Left lung (tissue), 14 donors: ENCODE data around the gene HAND2. TPM values are rescaled to one million over a fixed set of nuclear protein-coding genes. Genes with fewer than 3 reads are reported as not detected.

Experiments used
- ATAC-seq: fragments of 200-7000 bp; cut with Tn5 transposase; one replicate; pipeline ENCODE4 v1.9.1; 2020; ENCODE audit warnings: moderate library complexity
- DNase-seq, 4 donors: peaks; one replicate each; pipeline ENCODE4 v3.0.0-alpha.2; 2013 to 2020
- H3K27ac ChIP-seq, 2 donors: fragments of 200-600 bp; sonication (generic) in 1 of 2; one replicate each; pipeline versions ENCODE4 v1.5.0 to v1.8.0; 2020 to 2021
- H3K27me3 ChIP-seq, 2 donors: fragments of 200-600 bp; sonication (generic) in 1 of 2; one replicate each; pipeline versions ENCODE4 v1.5.0 to v1.8.0; 2020 to 2021
- H3K36me3 ChIP-seq, 2 donors: fragments of 200-600 bp; sonication (generic) in 1 of 2; one replicate each; pipeline versions ENCODE4 v1.5.0 to v1.8.0; 2020 to 2021
- H3K4me1 ChIP-seq, 2 donors: fragments of 200-600 bp; one replicate each; pipeline ENCODE4 v1.8.0; 2021
- H3K4me3 ChIP-seq, 2 donors: fragments of 200-600 bp; sonication (generic) in 1 of 2; one replicate each; pipeline versions ENCODE4 v1.5.0 to v1.8.0; 2020 to 2021; ENCODE audit warnings: mild to moderate bottlenecking in 1 of 2
- H3K9me3 ChIP-seq, 2 donors: fragments of 200-600 bp; sonication (generic) in 1 of 2; one replicate each; pipeline versions ENCODE4 v1.5.0 to v1.8.0; 2020 to 2021
- intact Hi-C, 2 donors: fragments of 100-400 bp; cut with DNase I; formaldehyde crosslinking; loops; one replicate each; pipeline versions ENCODE4 v1.11.2 to v1.14.2; 2022
- long read RNA-seq, 12 donors: library from polyadenylated mRNA in 2 of 12; unstranded in 2 of 12; transcript quantifications; one replicate each; pipeline ENCODE4 v2.0.0 and lab custom pipeline, GENCODE V29; 2019 to 2026
- polyA plus RNA-seq, 6 donors: library from polyadenylated mRNA; unstranded; fragments of 120-200 nt; gene quantifications; one replicate each; pipeline ENCODE4 v1.2.1, GENCODE V29; 2013; ENCODE audit not compliant: insufficient read length in 6 of 6
- total RNA-seq, 2 donors: library from RNA; stranded (reverse); fragmentation: NEBNext Ultra II Directional; extraction: Animal tissue kit (Norgen Biotek cat#: 25700); gene quantifications; one replicate each; pipeline ENCODE4 v1.2.1, GENCODE V29; 2021
- TF ChIP-seq, protein P1 (sequence below), 2 donors: fragments of 200-600 bp; sonication (generic) in 1 of 2; IDR thresholded peaks; one replicate each; pipeline versions ENCODE4 v1.5.0 to v1.8.0; 2021; ENCODE audit warnings: antibody characterized with exemption in 2 of 2
- donor health status: DM: no; HTN: yes; CAD: no.
- donor health status: DM: no; HTN: no; CAD: no.

The HAND2 gene
- total RNA-seq (not detected), polyA plus RNA-seq (under 1 TPM in 5 of 6 donors, not detected in 1; 0.20 to 0.41 (median 0.20) TPM)
- long read RNA-seq, donor 1: 0 reads
- long read RNA-seq, donor 2, partial matches to known transcripts: 0 of 1 reads
- long read RNA-seq, donor 2, other reads (novel, unspliced or antisense): 0 of 1 reads
- long read RNA-seq, donor 3: 0 reads
- long read RNA-seq, donor 4: 0 reads
- long read RNA-seq, donor 5: 0 reads
- long read RNA-seq, donor 6: 0 reads
- long read RNA-seq, donor 7: 0 reads
- long read RNA-seq, donor 8: 0 reads
- long read RNA-seq, donor 9: 0 reads
- long read RNA-seq, donor 10: 0 reads
- long read RNA-seq, donor 11: 0 reads
- long read RNA-seq, donor 12, partial matches to known transcripts: 0 of 1 reads
- long read RNA-seq, donor 12, other reads (novel, unspliced or antisense): 0 of 1 reads

GRCh38 chr4:173529477-173530325 lies at the start of gene HAND2:
TSS of gene HAND2 (minus strand) at chr4:173530229. CDS start at chr4:173529289, 940 bp downstream.
- Histone ChIP-seq H3K27me3 (peaks cover 99 to 100% of the 10 kb centered on the region in 2 donors), H3K36me3 (no peaks in the 10 kb centered on the region), H3K9me3 (no peaks in the 10 kb centered on the region), H3K4me1 (peaks cover 7 to 18% of the 10 kb centered on the region in 2 donors), H3K27ac (no peak within 1 kb of the TSS), H3K4me3 (no peak within 1 kb of the TSS)
- TF ChIP-seq, protein P1, sequence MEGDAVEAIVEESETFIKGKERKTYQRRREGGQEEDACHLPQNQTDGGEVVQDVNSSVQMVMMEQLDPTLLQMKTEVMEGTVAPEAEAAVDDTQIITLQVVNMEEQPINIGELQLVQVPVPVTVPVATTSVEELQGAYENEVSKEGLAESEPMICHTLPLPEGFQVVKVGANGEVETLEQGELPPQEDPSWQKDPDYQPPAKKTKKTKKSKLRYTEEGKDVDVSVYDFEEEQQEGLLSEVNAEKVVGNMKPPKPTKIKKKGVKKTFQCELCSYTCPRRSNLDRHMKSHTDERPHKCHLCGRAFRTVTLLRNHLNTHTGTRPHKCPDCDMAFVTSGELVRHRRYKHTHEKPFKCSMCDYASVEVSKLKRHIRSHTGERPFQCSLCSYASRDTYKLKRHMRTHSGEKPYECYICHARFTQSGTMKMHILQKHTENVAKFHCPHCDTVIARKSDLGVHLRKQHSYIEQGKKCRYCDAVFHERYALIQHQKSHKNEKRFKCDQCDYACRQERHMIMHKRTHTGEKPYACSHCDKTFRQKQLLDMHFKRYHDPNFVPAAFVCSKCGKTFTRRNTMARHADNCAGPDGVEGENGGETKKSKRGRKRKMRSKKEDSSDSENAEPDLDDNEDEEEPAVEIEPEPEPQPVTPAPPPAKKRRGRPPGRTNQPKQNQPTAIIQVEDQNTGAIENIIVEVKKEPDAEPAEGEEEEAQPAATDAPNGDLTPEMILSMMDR (IDR thresholded peaks at IDR 0.05): no peak
- no peak for ATAC-seq
- DNase-seq: peak in 1 of 4 donors; percentile 70
- intact Hi-C loops: no loop called here

DNA sequence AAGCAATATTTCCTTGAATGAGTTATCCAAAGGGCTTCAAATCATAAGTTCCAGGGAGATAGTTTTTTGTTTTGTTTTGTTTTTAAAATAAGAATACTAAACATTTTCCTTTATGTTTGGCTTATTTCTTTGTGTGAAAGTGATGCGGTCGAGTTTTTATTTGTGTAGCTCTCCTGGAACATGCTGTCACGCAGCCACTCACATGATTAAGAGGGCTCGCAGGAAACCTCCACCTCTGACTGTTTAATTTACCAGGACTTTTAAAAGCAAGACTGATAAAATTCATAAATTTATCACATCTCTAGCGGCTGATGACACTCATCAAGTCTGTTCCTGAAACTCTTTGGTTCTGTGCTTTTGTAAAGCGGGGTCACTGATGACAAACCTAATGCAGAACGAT lies 48.9 kb upstream of the HAND2 start:
- no peak for ATAC-seq
- intact Hi-C loops: no loop called here
- no peak overlapping the region for H3K4me3 ChIP-seq
- H3K9me3 ChIP-seq: no peaks in the 10 kb centered on the region
- DNase-seq: no peak
- TF ChIP-seq, protein P1 (IDR thresholded peaks at IDR 0.05): no peak
- no peaks in the 10 kb centered on the region for H3K4me1 ChIP-seq
- no peak overlapping the region for H3K27ac ChIP-seq
- no peaks in the 10 kb centered on the region for H3K36me3 ChIP-seq
- peaks cover 7 to 17% of the 10 kb centered on the region in 2 donors for H3K27me3 ChIP-seq

DNA sequence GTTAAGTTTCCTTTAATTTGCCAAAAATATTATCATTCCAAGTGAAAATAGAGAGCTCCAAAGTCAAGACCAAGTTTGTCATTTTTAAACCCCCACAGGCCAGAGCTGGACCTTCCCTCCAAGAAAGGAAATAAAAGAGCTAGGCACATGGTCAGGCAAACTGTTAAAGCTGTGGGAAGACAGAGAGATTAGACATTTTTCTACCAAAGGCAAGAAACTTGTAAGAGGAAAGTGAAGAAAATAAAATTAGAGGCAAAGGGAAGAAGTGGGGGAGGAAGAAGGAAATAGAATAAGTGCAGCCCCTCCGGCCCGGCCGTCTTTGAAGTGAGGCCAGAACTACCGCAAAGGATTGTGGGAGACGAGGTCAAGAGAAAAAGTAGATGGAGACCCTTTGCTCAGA lies 47.9 kb upstream of the HAND2 start:
- ATAC-seq (no peak), DNase-seq (no peak)
- H3K4me3 ChIP-seq: no peak overlapping the region
- H3K4me1 ChIP-seq: no peaks in the 10 kb centered on the region
- no peaks in the 10 kb centered on the region for H3K9me3 ChIP-seq
- no peaks in the 10 kb centered on the region for H3K36me3 ChIP-seq
- TF ChIP-seq, protein P1 (IDR thresholded peaks at IDR 0.05): no peak
- no peak overlapping the region for H3K27ac ChIP-seq
- intact Hi-C loops: no loop called here
- peaks cover 7 to 25% of the 10 kb centered on the region in 2 donors for H3K27me3 ChIP-seq

DNA sequence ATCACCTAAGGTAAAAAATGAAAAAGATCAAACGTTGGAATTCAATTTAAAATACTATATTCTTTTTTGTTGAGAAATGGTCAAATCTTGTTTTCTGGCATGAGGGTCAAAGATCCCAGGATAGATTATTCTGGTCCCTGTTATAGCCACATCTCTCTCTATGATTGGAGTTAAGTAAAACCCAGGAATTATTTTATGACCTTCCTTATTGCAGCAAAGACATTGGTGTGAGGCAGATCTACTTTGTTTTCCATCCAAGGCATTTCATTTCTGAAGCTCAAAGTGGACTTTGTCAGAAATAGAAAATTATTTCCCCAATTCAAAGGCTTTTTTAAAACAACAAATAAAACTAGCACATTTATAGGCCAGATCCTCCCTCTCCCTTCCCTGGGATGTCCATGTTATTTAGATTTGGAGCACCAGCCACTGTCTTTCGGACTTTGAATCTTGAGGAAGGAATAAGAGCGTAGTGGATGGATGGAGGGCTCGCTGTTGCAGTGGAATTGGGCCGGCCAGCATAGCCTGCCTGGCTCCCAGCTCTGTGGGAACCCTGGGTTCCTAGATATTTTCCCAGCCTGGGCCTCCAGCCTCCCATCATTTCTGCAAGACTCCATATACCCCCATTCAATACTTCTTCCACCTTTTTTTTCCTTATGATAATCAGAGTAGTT lies 45.6 kb upstream of the HAND2 start:
- H3K36me3 ChIP-seq: no peaks in the 10 kb centered on the region
- ATAC-seq: no peak
- no peak overlapping the region for H3K27ac ChIP-seq
- TF ChIP-seq, protein P1 (IDR thresholded peaks at IDR 0.05): no peak
- no peaks in the 10 kb centered on the region for H3K9me3 ChIP-seq
- DNase-seq: no peak
- no peak overlapping the region for H3K4me3 ChIP-seq
- intact Hi-C loops: no loop called here
- H3K27me3 ChIP-seq: peaks cover 7 to 27% of the 10 kb centered on the region in 2 donors
- H3K4me1 ChIP-seq: no peaks in the 10 kb centered on the region
